Spleen (tissue), 11 donors: ENCODE data around the gene SP110. TPM values are rescaled to one million over a fixed set of nuclear protein-coding genes. Genes with fewer than 3 reads are reported as not detected.

Experiments used
- DNase-seq: peaks from one replicate; pipeline ENCODE4 v3.0.0-alpha.2; 2020
- H3K27ac ChIP-seq, 8 donors: fragments of 200-600 bp; sonication (generic) in 7 of 8; 1 replicate in 4 of 8; 2 replicates in 4 of 8; pipeline versions ENCODE4 v1.5.0 to v1.8.0; 2016 to 2021; ENCODE audit warnings: inconsistent platforms in 4 of 8, mild to moderate bottlenecking in 4 of 8, moderate library complexity in 1 of 8
- H3K27me3 ChIP-seq, 7 donors: fragments of 200-600 bp; sonication (generic) in 6 of 7; replicated peaks in 1 of 7; 1 replicate in 4 of 7; 2 replicates in 3 of 7; pipeline versions ENCODE4 v1.5.0 to v1.8.0; 2016 to 2021; ENCODE audit warnings: inconsistent platforms in 3 of 7, mild to moderate bottlenecking in 1 of 7
- H3K36me3 ChIP-seq, 6 donors: fragments of 200-600 bp; sonication (generic) in 5 of 6; 1 replicate in 4 of 6; 2 replicates in 2 of 6; pipeline versions ENCODE4 v1.5.0 to v1.8.0; 2016 to 2021; ENCODE audit warnings: inconsistent platforms in 2 of 6
- H3K4me1 ChIP-seq, 6 donors: fragments of 200-600 bp; sonication (generic) in 5 of 6; 1 replicate in 3 of 6; 2 replicates in 3 of 6; pipeline versions ENCODE4 v1.5.0 to v1.8.0; 2016 to 2021; ENCODE audit warnings: inconsistent platforms in 3 of 6
- H3K4me3 ChIP-seq, 8 donors: fragments of 200-600 bp; sonication (generic) in 7 of 8; 1 replicate in 4 of 8; 2 replicates in 4 of 8; pipeline versions ENCODE4 v1.5.0 to v1.8.0; 2016 to 2021; ENCODE audit warnings: inconsistent platforms in 4 of 8, mild to moderate bottlenecking in 4 of 8, moderate library complexity in 2 of 8
- H3K9me3 ChIP-seq, 8 donors: fragments of 200-600 bp; sonication (generic) in 7 of 8; 1 replicate in 4 of 8; 2 replicates in 4 of 8; pipeline versions ENCODE4 v1.5.0 to v1.8.0; 2016 to 2021; ENCODE audit warnings: inconsistent platforms in 4 of 8
- POLR2A ChIP-seq, 3 donors: fragments of 450-650 bp; IDR thresholded peaks; one replicate each; pipeline ENCODE4 v1.5.1; 2017; ENCODE audit warnings: antibody characterized with exemption in 3 of 3, mild to moderate bottlenecking in 1 of 3
- POLR2AphosphoS5 ChIP-seq, 3 donors: sonication (generic); formaldehyde crosslinking; IDR thresholded peaks; one replicate each; pipeline ENCODE4 v1.5.1; 2017; ENCODE audit warnings: antibody characterized with exemption in 3 of 3
- WGBS, 5 donors: extraction: QIAGEN DNeasy Blood & Tissue Kit in 3 of 5; methylation state at CpG; one replicate each; pipeline versions ENCODE4 v1.1.5 to v1.1.7; 2013 to 2018; 5-methylcytosine and 5-hydroxymethylcytosine counted together
- intact Hi-C: fragments of 100-400 bp; cut with DNase I; formaldehyde crosslinking; loops from one replicate; pipeline ENCODE4 v1.15.0; 2023; ENCODE audit warnings: low total_unique reads
- polyA plus RNA-seq, 3 donors: library from polyadenylated mRNA; stranded (reverse); fragments of 200-250 nt; gene quantifications; one replicate each; pipeline ENCODE4 v1.2.1, GENCODE V29; 2013
- total RNA-seq, 7 donors: library from RNA; depleted of rRNA in 3 of 7; stranded (reverse); fragments of >200 nt in 3 of 7; fragmentation: NEBNext Ultra II Directional in 4 of 7; extraction: Animal tissue kit (Norgen Biotek cat#: 25700) in 4 of 7; gene quantifications; one replicate each; pipeline versions ENCODE4 v1.1.0 to v1.2.1, GENCODE V29; 2016 to 2021
- TF ChIP-seq, protein P1 (sequence below), 11 experiments: fragments of 200-600 bp in 7 of 11; fragments of 450-650 bp in 4 of 11; sonication (generic) in 4 of 11; IDR thresholded peaks in 8 of 11; conservative IDR thresholded peaks in 3 of 11; 1 replicate in 7 of 11; 2 replicates in 4 of 11; pipeline versions ENCODE4 v1.4.0 to v1.8.0; 2016 to 2021; ENCODE audit warnings: antibody characterized with exemption in 11 of 11, inconsistent platforms in 4 of 11, mild to moderate bottlenecking in 1 of 11
- donor health status: healthy with polysubstance abuse.
- donor health status: DM: no; HTN: no; CAD: no; lungs with moderate emphysema.
- donor health status: DM: no; HTN: no; CAD: no.
- donor health status: Bipolar disorder and iron deficiency.
- donor health status: healthy.
- donor health status: DM: no; HTN: no; CAD: no.
- donor health status: DM: yes; HTN: yes; CAD: no.

The SP110 gene
- total and polyA plus RNA-seq, 10 donors: 47.9 to 157 (median 116) TPM

DNA sequence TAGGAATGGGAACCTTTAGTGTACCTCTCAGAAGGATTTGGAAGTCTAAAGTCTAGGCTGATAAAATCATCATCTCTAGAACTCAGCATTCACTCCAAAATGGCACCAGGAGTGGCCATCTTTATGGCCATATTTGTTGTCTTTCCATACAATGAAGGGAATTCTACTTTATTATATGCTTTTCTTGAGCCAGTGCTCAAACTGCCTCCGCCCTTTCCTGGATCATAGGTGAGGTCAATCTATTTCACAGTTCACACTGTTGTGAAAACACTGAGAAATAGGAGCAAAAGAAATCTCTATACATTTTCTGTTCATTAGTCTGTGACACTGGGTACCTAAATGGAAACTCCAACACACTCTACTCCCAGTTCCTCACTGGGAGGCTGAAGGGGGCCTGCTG, 55.6 kb downstream of the SP110 start:
- DNase-seq: no peak
- Histone ChIP-seq H3K9me3 (no peaks in the 10 kb centered on the region), H3K27ac (no peak overlapping the region), H3K4me3 (no peak overlapping the region), H3K4me1 (peaks cover 0 to 14% (median 8%) of the 10 kb centered on the region in 6 donors), H3K36me3 (peaks cover 0 to 56% (median 29%) of the 10 kb centered on the region in 6 donors), H3K27me3 (no peaks in the 10 kb centered on the region)
- TF ChIP-seq, protein P1, sequence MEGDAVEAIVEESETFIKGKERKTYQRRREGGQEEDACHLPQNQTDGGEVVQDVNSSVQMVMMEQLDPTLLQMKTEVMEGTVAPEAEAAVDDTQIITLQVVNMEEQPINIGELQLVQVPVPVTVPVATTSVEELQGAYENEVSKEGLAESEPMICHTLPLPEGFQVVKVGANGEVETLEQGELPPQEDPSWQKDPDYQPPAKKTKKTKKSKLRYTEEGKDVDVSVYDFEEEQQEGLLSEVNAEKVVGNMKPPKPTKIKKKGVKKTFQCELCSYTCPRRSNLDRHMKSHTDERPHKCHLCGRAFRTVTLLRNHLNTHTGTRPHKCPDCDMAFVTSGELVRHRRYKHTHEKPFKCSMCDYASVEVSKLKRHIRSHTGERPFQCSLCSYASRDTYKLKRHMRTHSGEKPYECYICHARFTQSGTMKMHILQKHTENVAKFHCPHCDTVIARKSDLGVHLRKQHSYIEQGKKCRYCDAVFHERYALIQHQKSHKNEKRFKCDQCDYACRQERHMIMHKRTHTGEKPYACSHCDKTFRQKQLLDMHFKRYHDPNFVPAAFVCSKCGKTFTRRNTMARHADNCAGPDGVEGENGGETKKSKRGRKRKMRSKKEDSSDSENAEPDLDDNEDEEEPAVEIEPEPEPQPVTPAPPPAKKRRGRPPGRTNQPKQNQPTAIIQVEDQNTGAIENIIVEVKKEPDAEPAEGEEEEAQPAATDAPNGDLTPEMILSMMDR (IDR thresholded peaks at IDR 0.05 in 8 of 11, conservative IDR thresholded peaks at IDR 0.05 in 3 of 11): no peak
- TF ChIP-seq POLR2A (IDR thresholded peaks at IDR 0.05): no peak
- TF ChIP-seq POLR2AphosphoS5 (IDR thresholded peaks at IDR 0.05): no peak
- WGBS, 5 donors: 92 to 100% (median 94%) methylated on average over 1 of the region's 1 CpG
- intact Hi-C loops: loop anchor here (5.0 kb wide), 1 partner anchor 157 kb away; no protein-coding TSS in a partner anchor

DNA sequence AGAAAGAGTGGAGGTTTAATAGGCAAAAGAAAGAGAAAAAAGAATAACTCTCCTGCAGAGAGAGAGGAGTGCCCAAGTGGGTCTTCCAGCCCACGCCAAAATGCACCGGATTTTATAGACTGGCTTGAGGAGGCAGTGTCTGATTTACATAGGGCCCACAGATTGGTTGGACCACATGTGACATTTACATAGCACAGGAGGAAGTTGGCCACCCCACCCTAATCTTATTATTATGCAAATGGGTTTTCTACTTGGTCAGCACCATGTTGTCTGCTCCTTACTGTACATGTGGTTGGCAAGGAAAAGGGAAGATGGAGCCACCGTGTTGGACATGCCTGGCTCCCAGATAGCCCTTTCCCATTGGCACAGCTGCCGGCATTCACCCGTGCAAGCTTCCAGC, 56.8 kb downstream of the SP110 start:
- no peak for DNase-seq
- intact Hi-C loops: loop anchor here (5.0 kb wide), 1 partner anchor 156 kb away; no protein-coding TSS in a partner anchor
- Histone ChIP-seq H3K27ac (no peak overlapping the region), H3K27me3 (no peaks in the 10 kb centered on the region), H3K9me3 (no peaks in the 10 kb centered on the region), H3K36me3 (peaks cover 0 to 44% (median 22%) of the 10 kb centered on the region in 6 donors), H3K4me3 (no peak overlapping the region), H3K4me1 (peaks cover 0 to 14% (median 8%) of the 10 kb centered on the region in 6 donors)
- 89 to 95% (median 92%) methylated on average over 5 of the region's 5 CpGs for WGBS, 5 donors
- TF ChIP-seq POLR2AphosphoS5 (IDR thresholded peaks at IDR 0.05): no peak
- no peak for TF ChIP-seq POLR2A (IDR thresholded peaks at IDR 0.05)
- TF ChIP-seq, protein P1 (IDR thresholded peaks at IDR 0.05 in 8 of 11, conservative IDR thresholded peaks at IDR 0.05 in 3 of 11): no peak

DNA sequence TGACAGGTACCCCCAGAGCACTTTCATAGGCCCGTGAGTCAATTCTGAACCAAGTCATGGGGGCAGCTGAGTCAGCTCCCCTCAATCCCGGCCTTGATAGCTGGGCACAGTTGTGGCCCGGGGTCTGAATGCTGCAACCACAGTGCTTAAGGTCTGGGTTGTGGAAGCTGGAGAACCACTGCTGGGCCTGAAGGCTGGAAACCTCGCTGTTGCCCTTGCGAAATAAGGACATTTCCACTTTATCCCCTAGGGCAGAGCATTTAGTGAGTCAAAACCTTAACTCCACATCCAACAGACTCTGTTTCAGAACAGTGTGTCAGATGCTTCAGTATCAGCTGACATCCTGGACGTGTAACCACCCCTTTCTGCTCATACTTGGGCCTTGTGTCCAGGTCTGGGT, 58.6 kb downstream of the SP110 start:
- Histone ChIP-seq H3K36me3 (peaks cover 0 to 26% (median 9%) of the 10 kb centered on the region in 6 donors), H3K27me3 (no peaks in the 10 kb centered on the region), H3K4me3 (no peak overlapping the region), H3K4me1 (peaks cover 0 to 17% (median 8%) of the 10 kb centered on the region in 6 donors), H3K27ac (no peak overlapping the region), H3K9me3 (no peaks in the 10 kb centered on the region)
- intact Hi-C loops: loop anchor here (2.0 to 5.0 kb wide), 2 partner anchors 92 to 154 kb away; partner anchors contain the start of gene SLC16A14
- WGBS, 5 donors: 73 to 86% (median 85%) methylated on average over 5 to 6 of the region's 6 CpGs
- DNase-seq: no peak
- TF ChIP-seq, protein P1 (IDR thresholded peaks at IDR 0.05 in 8 of 11, conservative IDR thresholded peaks at IDR 0.05 in 3 of 11): no peak
- TF ChIP-seq POLR2A (IDR thresholded peaks at IDR 0.05): no peak
- no peak for TF ChIP-seq POLR2AphosphoS5 (IDR thresholded peaks at IDR 0.05)

DNA sequence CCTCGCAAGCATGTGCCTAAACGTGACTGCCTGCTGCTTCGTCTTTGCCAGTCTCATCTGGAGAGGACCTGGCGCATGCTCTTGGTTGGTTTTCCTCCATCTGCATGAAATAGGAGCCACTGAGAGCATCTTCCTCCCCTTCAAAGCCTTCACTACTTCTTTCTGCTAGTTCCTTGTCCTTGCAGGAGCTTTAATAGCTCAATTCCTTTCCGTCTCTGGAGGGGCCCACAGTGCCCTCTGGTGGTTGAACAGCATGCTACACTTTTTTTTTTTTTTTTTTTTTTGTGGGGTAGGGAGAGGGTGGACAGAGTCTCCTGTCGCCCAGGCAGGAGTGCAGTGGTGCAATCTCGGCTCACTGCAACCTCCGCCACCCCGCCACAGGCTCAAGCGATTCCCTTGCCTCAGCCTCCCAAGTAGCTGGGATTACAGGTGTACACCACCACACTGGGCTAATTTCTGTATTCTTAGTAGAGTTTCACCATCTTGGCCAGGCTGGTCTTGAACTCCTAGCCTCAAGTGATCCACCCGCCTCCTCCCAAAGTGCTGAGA, 59.6 kb downstream of the SP110 start:
- TF ChIP-seq POLR2AphosphoS5 (IDR thresholded peaks at IDR 0.05) (peak in 1 of 3 donors; percentile 15), POLR2A (IDR thresholded peaks at IDR 0.05) (no peak)
- TF ChIP-seq, protein P1 (IDR thresholded peaks at IDR 0.05 in 8 of 11, conservative IDR thresholded peaks at IDR 0.05 in 3 of 11): peak in 10 of 11 experiments; percentile 31 to 91 (median 70)
- Histone ChIP-seq H3K27ac (no peak overlapping the region), H3K9me3 (no peaks in the 10 kb centered on the region), H3K27me3 (no peaks in the 10 kb centered on the region), H3K4me1 (peaks cover 0 to 17% (median 8%) of the 10 kb centered on the region in 6 donors), H3K36me3 (peaks cover 0 to 16% (median 9%) of the 10 kb centered on the region in 6 donors), H3K4me3 (no peak overlapping the region)
- WGBS, 5 donors: 23 to 40% (median 35%) methylated on average over 10 to 11 of the region's 11 CpGs
- intact Hi-C loops: loop anchor here (2.0 to 5.0 kb wide), 2 partner anchors 91 to 153 kb away; partner anchors contain the start of gene SLC16A14
- DNase-seq: peak; percentile 82
